NCI-H510A treated with DMSO at 0.1 percent for 48 hours (cell line): ENCODE measurements around the gene SCYGR4.
"Not testable (repeated sequence)": the region's sequence is repeated elsewhere in the genome, so short reads cannot be mapped to it uniquely, and the experiment has no call there.

Source experiments
- DNase-seq: peaks from one replicate; lab custom pipeline; 2025; lab: John Stamatoyannopoulos, UW

SCYGR4 gene, protein sequence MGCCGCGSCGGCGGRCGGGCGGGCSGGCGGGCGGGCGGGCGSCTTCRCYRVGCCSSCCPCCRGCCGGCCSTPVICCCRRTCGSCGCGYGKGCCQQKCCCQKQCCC

DNA sequence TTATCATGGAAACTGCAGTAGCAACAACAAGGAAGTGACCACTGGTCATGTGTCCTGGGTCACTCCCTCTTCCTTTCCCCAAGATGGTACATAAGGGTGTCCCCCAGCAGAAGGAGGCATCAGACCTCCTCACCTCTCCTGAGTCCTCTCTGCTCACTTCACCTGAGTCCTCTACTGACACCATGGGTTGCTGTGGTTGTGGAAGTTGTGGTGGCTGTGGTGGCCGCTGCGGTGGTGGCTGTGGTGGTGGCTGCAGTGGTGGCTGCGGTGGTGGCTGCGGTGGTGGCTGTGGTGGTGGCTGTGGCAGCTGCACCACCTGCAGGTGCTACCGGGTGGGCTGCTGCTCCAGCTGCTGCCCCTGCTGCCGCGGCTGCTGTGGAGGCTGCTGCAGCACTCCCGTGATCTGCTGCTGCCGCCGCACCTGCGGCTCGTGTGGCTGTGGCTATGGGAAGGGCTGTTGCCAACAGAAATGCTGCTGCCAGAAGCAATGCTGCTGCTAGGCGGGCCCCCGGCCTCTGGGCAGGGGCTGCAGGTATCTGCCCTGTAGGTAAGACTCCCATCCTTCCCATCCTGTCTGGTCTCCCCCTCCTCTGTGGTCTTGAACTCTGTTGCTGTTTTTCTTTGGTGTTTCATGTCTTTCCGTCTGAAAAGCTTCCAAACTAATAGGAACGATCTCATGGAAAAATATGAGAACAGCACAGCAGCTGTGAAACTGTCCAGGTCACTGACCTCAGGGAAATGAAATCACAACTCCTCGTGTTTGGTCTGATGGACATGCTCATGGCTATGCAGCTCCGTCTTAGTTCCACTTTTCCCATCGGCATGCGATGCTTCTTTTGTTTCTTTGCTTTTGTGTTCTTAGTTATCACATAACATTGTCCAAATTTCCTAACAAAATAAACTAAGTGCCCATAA lies at the start of gene SCYGR4:
Gene SCYGR4, plus strand, starts transcription at position 183 of the 915 bp plus-strand sequence. Its CDS starts 0 bp downstream, at position 183.
- no peak for DNase-seq

DNA sequence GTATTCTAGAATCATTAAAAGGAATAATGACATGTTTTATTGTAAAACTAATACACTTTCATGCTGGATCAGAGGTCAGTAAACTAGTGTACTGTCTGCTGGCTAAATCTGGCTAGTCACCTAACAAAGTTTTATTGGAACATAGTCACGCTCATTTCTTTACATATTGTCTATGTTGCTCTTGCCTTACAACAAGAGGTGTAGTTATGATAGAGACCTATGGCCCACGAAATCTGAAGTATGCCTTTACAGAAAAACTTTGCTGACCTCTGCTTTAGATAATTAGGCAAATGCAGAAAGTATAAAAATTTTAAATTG lies 48.5 kb upstream of the SCYGR4 start:
- no peak for DNase-seq

DNA sequence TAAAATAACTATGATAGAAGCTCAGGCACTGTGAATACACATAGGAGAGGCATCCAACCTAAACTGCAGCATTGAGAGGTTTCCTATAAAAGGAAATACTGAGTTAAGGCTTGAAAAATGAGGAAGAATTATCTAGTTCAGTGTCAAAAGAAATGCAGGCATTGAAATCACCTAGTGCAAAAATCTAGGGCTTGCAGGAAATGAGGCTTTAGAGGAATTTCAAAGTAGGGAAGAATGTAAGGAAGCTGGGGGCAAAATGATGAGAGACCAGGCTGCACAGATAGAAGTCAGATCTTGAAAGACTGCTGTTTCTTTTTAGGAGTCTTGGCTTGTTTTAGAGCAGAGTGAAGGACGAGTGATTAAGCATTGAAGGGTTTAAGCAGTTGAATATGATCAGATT lies 46.7 kb upstream of the SCYGR4 start:
- no peak for DNase-seq

DNA sequence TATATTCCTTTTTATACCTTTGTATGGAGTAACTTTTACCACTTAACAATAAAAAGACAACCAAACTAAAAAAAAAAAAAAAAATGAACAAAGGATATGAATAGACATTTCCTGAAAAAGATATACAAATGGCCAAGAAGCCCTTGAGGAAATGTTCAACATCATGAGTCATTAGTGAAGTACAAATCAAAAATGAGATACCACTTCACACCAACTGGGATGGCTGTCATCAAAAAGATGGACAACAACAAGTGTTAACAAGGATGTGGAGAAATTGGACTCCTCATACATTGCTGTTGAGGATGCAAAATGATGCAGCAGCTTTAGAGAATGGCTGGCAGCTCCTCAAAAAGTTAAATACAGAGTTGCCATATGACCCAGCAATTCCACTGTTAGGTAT lies 41.2 kb upstream of the SCYGR4 start:
- no peak for DNase-seq

DNA sequence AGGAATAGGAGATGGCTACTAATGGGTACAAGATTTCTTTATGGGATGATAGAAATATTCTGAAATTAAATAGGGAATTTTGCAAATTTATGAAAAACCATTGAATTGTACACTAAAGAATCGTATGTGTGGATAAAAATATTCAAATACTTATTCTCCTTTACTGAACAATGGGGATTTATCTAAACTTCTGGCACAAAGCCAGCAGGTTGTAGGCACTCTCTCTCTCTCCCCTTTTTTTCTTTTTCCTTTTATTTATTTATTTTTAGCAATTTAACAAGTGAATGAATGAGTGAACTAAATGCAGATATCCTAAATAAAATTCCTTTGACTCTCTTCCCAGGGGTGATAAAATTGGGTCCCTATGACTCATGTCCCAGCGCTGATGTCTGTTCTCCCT lies 40.5 kb upstream of the SCYGR4 start:
- DNase-seq = no peak

DNA sequence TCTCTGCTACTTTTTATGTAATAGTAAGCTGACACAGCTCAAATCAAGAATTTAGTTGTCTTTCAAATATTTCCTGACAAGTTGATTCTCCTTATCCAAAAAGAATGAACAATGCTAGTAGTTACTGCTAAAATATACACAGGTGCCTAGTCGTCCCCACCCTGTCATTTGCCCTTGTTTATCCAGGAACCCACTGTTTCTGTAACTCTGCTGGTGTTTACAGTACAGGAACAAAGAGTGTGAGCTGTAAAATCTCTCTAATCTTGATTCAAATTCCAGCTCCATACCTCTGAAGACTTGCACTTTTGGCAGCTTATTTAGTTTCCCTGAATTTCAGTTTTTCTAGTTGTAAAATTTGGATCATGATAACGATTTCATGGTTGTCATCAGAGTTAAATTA lies 39.7 kb upstream of the SCYGR4 start:
- no peak for DNase-seq

DNA sequence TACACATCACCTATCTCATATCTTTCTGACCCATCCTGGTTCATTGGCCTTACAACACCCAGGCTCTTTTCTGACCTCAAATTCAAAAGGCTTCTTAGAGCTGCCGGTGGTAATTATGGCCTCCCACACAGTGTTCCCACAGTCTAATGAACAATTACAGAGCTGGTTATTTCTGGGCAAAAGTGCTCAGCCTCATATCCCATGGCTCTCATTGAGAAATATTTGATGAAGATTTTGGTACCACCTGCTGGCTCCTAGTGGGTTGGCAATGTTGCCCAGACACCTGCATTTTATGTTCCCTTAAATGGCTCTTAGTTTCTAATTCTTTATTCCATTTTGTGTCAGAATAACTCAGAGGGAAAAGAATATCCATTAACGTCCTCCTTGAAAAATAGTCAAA lies 38.7 kb upstream of the SCYGR4 start:
- DNase-seq = no peak

DNA sequence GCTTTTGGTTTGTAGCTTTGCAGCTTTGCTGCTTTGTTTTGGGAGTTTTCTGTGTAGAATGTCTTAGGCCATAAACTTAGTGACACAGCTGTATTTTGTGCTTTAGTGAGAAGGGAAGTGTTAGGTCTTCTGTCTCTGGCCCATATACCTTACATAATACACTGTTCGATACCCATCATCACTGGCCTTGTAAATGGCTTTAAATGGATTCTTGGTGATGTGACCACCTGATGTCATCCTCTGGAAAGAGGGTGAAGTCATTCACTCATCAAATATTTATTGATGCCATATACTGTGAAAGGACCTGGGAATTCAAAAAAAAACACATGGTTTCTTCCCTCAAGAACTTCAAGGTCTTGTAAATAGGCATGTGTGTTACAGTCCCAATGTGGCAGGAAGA lies 37.5 kb upstream of the SCYGR4 start:
- DNase-seq = no peak

DNA sequence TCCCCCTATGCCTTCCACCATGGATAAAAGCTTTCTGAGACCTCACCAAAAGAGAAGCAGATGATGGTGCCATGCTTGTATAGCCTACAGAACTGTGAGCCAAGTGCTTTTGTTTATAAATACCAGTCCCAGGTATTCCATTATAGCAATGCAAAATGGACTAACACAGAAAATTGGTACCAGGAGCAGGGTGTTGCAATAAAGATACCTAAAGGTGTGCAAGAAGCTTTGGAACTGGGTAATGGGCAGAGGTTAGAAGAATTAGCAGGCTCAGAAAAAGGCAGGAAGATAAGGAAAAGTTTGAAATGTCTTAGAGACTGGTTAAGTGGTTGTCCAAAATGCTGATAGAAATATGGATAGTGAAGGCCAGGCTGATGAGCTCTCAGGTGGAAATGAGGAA lies 34.9 kb upstream of the SCYGR4 start:
- DNase-seq = no peak

DNA sequence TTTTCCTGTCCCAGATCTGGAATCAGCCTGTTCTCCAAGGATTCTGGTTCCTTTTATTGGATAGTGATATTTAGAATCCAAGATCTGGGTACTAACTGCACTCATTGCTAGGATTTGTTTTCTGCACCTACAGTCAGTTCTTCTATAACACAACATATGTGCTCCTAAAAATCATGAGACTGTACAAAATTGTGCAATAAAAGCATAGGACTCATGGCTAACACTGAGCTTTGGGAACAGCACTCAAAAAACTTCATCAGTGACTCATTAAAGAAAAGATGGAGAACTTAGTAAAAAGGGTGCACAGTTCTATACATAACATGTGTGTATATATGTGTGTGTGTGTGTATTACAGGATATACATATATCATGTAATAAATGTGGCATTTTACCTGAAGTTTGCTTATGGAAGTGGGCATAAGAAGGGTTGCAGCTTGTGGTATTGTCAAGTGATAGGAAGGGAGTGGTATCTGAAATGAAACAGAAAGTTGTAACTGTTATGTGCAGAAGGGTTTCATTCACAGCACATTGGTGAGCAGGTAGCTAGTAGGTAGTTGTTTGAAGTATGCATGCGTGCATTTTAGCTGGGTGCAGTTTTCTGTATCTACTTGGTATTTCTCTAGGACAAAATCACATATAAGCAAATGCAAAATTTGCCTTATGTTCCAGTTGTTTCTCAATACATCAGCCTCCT lies 24.5 kb upstream of the SCYGR4 start:
- DNase-seq = no peak

DNA sequence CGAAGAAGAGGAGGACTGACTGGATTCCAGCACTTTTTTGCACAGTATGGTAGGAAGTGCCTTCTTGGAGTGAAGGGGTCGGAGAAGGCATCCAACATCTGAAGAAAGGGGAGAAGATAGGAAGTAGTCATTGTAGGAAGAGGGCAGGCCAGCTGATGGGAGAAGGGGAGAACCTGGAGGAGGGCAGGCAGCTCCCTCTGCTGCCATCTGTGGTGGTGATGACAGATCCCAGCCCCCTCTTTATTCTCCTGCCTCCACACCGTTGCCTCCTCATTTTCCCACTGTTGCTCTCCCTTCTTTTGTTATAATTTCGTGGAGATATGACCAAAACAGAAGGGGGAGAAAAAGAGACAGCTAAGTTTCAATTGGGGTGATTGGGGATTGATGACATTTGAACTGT lies 21.5 kb upstream of the SCYGR4 start:
- no peak for DNase-seq

DNA sequence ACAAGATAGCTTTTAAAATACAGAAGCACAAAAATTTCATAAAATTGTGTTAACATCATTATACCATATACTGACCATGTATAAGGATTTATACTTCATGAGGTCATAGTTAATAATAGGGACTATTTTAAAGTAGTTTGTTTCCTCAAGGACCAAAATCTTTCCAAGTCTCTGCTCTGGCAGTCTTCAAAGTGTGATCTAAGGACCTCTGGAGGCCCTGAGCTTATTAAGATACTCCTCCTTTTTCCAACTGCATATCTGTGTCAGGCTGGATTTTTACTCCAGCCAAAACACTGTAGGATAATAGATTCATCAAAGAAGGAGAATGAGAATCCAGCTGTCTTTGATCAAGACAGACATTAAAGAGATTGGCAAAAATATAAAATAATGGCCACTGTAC lies 20.3 kb upstream of the SCYGR4 start:
- DNase-seq = no peak

DNA sequence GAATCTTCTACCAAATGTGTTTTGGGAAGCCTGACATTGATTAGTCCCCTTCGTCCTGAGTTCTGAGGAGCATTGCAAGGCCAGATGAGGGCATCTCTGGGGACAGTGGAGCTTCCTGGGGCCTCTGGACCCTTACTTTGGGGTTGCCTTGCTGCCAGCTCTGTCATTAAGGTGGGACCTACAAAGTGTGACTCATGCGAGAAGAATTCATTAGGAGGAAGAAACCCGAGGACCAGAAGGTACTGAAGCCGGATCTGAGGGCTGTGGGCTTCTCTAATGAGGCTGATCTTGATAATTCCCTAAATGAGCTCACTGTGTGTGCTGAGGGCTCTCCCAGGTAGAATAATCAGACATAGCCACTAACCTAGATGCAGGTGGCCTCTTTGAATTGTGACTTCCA lies 19.3 kb upstream of the SCYGR4 start:
- DNase-seq = no peak

DNA sequence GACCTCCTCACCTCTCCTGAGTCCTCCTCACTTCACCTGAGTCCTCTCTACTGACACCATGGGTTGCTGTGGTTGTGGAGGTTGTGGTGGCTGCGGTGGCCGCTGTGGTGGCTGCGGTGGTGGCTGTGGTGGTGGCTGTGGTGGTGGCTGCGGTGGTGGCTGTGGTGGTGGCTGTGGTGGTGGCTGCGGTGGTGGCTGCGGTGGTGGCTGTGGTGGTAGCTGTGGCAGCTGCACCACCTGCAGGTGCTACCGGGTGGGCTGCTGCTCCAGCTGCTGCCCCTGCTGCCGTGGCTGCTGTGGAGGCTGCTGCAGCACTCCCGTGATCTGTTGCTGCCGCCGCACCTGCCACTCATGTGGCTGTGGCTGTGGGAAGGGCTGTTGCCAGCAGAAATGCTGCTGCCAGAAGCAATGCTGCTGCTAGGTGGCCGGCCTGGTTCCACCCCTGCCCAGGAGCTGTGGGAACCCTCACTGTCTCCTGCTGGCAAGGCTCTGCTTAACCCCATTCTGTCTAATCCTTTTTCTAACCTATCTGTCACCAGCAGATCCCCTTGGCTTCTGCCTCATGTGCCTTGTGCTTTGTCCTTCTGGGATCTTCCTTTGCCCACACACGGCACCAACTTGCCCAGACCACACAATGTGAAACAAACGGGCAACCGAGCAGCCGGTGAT lies 18.3 kb upstream of the SCYGR4 start, which contains the start of gene SCYGR2:
Gene SCYGR2, plus strand, starts transcription at position 59 of the 669 bp plus-strand sequence. Its CDS starts 0 bp downstream, at position 59.
- not testable (repeated sequence) for DNase-seq

DNA sequence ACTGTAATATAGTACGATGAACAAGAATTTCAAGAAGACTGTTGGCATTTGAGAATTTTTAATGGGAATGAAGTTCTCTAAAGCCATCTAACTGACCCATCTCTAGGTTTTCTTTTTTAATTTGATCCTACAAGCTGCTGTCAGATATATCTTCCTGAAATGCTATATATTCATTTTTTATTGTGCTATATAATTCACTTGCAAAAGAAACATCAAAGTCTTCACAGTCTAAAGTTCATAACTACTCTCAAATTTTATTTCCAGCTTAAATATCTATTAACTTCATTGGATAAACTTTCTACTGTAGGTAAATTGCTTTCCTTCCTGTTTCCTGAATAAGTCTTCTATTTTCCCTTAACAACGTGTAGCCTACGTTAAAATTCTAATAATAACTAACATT lies 14.9 kb upstream of the SCYGR4 start:
- no peak for DNase-seq

DNA sequence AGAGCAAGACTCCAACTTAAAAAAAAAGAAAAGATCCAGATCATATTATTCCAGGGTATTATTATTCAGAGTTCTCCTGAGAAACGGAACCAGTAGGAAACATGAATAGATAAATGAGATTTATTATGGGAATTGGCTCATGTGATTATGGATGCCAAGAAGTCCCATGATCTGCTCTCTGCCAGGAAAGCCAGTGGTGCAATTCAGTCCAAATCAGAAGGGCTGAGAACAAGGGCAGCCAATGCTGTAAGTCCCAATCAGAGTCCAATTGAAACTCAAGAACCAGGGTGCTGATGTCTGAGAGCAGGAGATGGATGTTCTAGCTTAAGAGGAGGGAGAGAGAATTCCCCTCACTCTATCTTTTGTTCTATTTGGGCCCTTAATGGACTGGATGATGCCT lies 10.8 kb upstream of the SCYGR4 start:
- no peak for DNase-seq

DNA sequence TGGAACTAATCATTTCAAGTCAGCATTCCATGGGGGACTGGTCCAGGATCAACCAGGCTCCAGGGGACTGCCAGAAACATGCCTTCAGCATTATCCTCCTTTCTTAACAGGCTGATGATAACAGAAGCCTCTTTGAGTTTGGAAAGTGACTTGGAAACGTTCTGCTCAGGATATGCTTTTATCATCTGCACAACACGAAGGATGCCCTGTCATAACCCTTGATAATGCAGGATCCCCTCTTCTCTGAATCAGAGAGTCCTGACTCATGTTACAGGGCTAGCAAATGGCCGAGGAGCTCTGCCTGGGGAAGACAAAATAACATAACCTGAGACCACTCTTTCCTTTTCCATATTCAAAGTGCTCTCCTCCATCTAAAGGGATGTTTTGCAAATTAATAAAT lies 9.4 kb upstream of the SCYGR4 start:
- DNase-seq = peak; percentile 76

DNA sequence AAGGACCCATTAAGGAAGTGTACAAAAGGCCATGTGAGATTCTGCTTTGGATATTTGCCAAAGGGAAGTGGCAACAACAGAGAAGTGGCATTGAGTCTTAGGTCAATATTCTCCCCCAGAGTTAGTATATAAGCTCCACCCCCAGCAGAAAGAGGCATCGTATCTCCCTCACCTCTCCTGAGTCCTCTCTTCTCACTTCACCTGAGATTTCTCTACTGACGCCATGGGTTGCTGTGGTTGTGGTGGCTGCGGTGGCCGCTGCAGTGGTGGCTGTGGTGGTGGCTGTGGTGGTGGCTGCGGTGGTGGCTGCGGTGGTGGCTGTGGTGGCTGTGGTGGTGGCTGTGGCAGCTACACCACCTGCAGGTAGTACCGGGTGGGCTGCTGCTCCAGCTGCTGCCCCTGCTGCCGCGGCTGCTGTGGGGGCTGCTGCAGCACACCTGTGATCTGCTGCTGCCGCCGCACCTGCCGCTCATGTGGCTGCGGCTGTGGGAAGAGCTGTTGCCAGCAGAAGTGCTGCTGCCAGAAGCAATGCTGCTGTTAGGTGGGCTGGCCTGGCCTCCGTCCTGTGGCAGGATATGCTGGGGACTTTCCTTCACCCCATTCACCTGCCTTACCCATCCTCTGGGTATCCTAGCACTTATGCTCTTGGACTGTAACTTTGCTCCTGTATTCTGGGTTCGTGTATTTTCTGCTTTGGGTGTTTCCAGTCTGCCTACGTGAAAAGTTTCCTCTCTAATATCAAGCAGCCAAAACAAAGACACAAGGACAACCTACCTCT lies 8.5 kb upstream of the SCYGR4 start:
- peak; percentile 97 for DNase-seq

DNA sequence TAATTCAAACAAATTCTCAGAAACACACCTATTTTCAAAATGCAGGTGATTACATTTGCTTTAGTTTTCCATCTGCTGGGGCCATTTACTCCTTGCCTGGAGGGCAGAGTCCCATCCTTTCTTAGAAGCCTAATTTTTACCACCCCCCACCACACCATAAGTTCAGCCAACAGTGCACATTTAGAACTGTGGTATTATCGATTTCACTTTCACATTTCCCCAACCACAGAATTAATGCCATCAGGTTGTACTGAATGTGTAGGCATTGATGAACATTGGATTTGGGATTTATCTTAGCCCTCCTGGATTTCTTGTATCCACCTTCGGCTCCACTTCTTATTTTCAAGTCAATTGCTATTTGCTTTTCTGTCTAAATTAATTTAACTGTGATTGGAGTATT lies 7.2 kb upstream of the SCYGR4 start:
- DNase-seq = no peak

DNA sequence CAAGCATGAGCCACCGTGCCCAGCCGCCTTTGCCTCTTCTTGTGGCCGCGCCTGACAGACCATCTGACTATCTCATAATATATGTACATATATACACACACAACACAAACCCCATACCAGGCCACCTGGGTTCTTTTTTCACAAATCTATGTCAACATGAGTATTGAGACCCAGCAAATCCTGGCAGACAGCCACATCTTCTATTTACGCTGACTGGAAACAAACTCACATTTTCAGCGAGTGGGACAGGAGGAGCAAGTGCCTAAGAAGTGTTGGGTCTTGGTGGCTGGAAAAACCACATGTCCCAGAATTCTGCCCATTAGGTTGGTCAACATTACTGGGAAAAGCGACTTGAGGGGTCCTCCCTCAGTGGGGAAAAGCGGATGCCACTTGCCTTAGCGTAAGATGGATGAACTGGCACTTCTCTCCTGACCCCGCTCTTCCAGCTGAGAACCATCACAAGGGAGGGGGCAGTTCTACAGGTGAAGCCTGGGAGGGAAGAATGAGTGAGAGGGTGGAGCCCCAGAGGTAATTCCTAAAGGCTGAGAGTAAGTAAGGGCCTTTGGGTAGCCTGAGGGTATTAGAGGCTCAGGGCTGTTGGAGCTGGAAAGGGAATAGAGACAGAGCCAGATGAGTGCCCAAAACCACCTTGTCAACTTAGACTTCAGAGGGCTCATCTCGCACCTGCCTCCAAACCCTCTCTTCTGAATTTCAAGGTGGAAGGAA lies 4.6 kb upstream of the SCYGR4 start:
- DNase-seq = peak; percentile 82

DNA sequence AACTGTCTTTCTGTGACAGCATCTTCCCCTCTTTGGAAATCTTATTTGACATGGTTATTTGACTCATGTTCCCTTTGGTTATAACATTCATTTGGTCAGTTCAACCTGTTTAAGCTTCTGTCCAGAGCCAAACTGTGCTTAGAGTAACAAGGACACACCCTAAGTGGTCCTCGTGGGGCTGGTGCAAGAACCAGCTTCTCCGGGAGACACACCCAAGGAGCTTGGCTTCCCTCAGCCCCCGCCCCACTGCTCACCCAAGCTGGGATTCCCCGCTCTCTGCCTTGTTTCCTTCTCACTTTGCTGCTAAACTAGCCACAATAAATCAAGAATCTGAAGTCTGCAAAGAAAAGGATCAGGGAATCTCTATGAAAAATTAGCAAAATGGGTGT lies 4.0 kb upstream of the SCYGR4 start:
- no peak for DNase-seq
